Endodermal cell (in vitro differentiated cells): ENCODE data around the gene TMEM109. TPM values are rescaled to one million over a fixed set of nuclear protein-coding genes. Genes with fewer than 3 reads are reported as not detected.

ENCODE experiments used
- DNase-seq: peaks from one replicate; pipeline ENCODE4 v3.0.0-alpha.2; 2017
- H3K27ac ChIP-seq: 2 replicates; pipeline ENCODE4 v1.5.1; 2013; ENCODE audit warnings: mild to moderate bottlenecking, low read depth, low read length, moderate library complexity
- H3K27me3 ChIP-seq: 2 replicates; pipeline ENCODE4 v1.6.1; 2013; ENCODE audit warnings: mild to moderate bottlenecking, low read length, moderate library complexity; ENCODE audit not compliant: insufficient read depth, control insufficient read depth, poor library complexity, severe bottlenecking
- H3K36me3 ChIP-seq: 2 replicates; pipeline ENCODE4 v1.7.0; 2013; ENCODE audit warnings: mild to moderate bottlenecking, low read length, moderate library complexity; ENCODE audit not compliant: control insufficient read depth, insufficient read depth
- H3K4me1 ChIP-seq: one replicate; pipeline ENCODE4 v1.7.0; 2013; ENCODE audit warnings: low read length; ENCODE audit not compliant: control insufficient read depth, insufficient read depth
- H3K4me3 ChIP-seq: 2 replicates; pipeline ENCODE4 v1.5.1; 2013; ENCODE audit warnings: mild to moderate bottlenecking, low read length, moderate library complexity
- H3K9ac ChIP-seq: 2 replicates; pipeline ENCODE4 v1.6.1; 2013; ENCODE audit warnings: mild to moderate bottlenecking, low read length, moderate library complexity; ENCODE audit not compliant: poor library complexity, severe bottlenecking; ENCODE audit errors: extremely low read depth
- H3K9me3 ChIP-seq: 2 replicates; pipeline ENCODE4 v1.6.1; 2013; ENCODE audit warnings: mild to moderate bottlenecking, low read length, moderate library complexity; ENCODE audit not compliant: control insufficient read depth
- H3K27ac Mint-ChIP-seq: 2 replicates; pipeline ENCODE4 v1.8.0; 2020; ENCODE audit warnings: mixed read lengths
- H3K27me3 Mint-ChIP-seq: 2 replicates; pipeline ENCODE4 v1.8.0; 2021; ENCODE audit warnings: mild to moderate bottlenecking, mixed read lengths; ENCODE audit not compliant: insufficient read depth
- H3K36me3 Mint-ChIP-seq: 2 replicates; pipeline ENCODE4 v1.8.0; 2020; ENCODE audit warnings: low read depth, mixed read lengths
- H3K4me1 Mint-ChIP-seq: 2 replicates; pipeline ENCODE4 v1.8.0; 2020; ENCODE audit warnings: mixed read lengths
- H3K4me3 Mint-ChIP-seq: 2 replicates; pipeline ENCODE4 v1.8.0; 2020; ENCODE audit warnings: mild to moderate bottlenecking, moderate library complexity, mixed read lengths
- H3K9me3 Mint-ChIP-seq: 2 replicates; pipeline ENCODE4 v1.8.0; 2020; ENCODE audit warnings: mild to moderate bottlenecking, mixed read lengths
- CTCF ChIP-seq: fragments of 200-600 bp; sonication (generic); conservative IDR thresholded peaks from 2 replicates; pipeline ENCODE4 v1.5.0; 2021; ENCODE audit warnings: antibody characterized with exemption, mild to moderate bottlenecking
- WGBS, 2 experiments: methylation state at CpG; one replicate each; pipeline versions ENCODE4 v1.1.5 to v1.1.7; 2013; ENCODE audit warnings: missing lambda C conversion rate in 2 of 2, mixed read lengths in 1 of 2; ENCODE audit not compliant: insufficient coverage in 1 of 2, insufficient read length in 1 of 2; 5-methylcytosine and 5-hydroxymethylcytosine counted together
- long read RNA-seq, 4 experiments: library from polyadenylated mRNA in 2 of 4; library from RNA in 1 of 4; library from capped mRNA in 1 of 4; stranded (forward) in 3 of 4; unstranded in 1 of 4; transcript quantifications; one replicate each; pipeline ENCODE4 v2.0.0, GENCODE V29; 2020 to 2021; ENCODE audit warnings: inconsistent platforms in 1 of 4
- polyA plus RNA-seq, 2 experiments: library from polyadenylated mRNA; stranded (reverse); fragments of 50-300 nt; gene quantifications; one replicate each; pipeline ENCODE4 v1.2.3, GENCODE V29; 2013
- total RNA-seq, 2 donors: library from RNA; stranded (reverse); fragmentation: NEBNext Ultra II Directional in 1 of 2; extraction: Animal tissue kit (Norgen Biotek cat#: 25700) in 1 of 2; gene quantifications; 2 replicates in 1 of 2; 3 replicates in 1 of 2; pipeline ENCODE4 v1.2.1, GENCODE V29; 2021

Gene TMEM109, protein sequence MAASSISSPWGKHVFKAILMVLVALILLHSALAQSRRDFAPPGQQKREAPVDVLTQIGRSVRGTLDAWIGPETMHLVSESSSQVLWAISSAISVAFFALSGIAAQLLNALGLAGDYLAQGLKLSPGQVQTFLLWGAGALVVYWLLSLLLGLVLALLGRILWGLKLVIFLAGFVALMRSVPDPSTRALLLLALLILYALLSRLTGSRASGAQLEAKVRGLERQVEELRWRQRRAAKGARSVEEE
- total RNA-seq = 10 to 100 TPM; 41.4 to 56.8 TPM
- 57.8 TPM for polyA plus RNA-seq (2013, experiment 1 of 2)
- polyA plus RNA-seq (2013, experiment 2 of 2) = 55.8 TPM
- long read RNA-seq, experiment 1, transcript TMEM109-201 (4 exons, 2,413 nt) = major isoform, 18 of 30 reads
- long read RNA-seq, experiment 1, partial matches to known transcripts = 10 of 30 reads
- long read RNA-seq, experiment 1, other reads (novel, unspliced or antisense) = 0 of 30 reads
- long read RNA-seq, experiment 2, transcript TMEM109-201 (4 exons, 2,413 nt) = major isoform, 124 of 128 reads
- long read RNA-seq, experiment 2, partial matches to known transcripts = 1 of 128 reads
- long read RNA-seq, experiment 2, other reads (novel, unspliced or antisense) = 2 of 128 reads
- long read RNA-seq, experiment 3, transcript TMEM109-201 (4 exons, 2,413 nt) = major isoform, 127 of 141 reads
- long read RNA-seq, experiment 3, partial matches to known transcripts = 8 of 141 reads
- long read RNA-seq, experiment 3, other reads (novel, unspliced or antisense) = 3 of 141 reads
- long read RNA-seq, experiment 4, transcript TMEM109-201 (4 exons, 2,413 nt) = major isoform, 40 of 41 reads
- long read RNA-seq, experiment 4, partial matches to known transcripts = 1 of 41 reads
- long read RNA-seq, experiment 4, other reads (novel, unspliced or antisense) = 0 of 41 reads

GRCh38 chr11:60913793-60914632, at the start of gene TMEM109:
TMEM109 (plus strand) TSS chr11:60914158; CDS start chr11:60919694, 5,536 bp downstream.
- DNase-seq = peak; percentile 96
- H3K27me3 ChIP-seq = peaks cover 11% of the 10 kb centered on the region
- peak within 1 kb of the TSS; percentile 92 for H3K4me3 ChIP-seq
- Mint-ChIP-seq H3K4me1 (peaks cover 43% of the 10 kb centered on the region), H3K4me3 (peak within 1 kb of the TSS; percentile 84), H3K9me3 (no peaks in the 10 kb centered on the region), H3K27ac (peak within 1 kb of the TSS; percentile 92), H3K36me3 (peaks cover 2% of the 10 kb centered on the region), H3K27me3 (peaks cover 35% of the 10 kb centered on the region)
- no peak for TF ChIP-seq CTCF
- 0% methylated on average over 21 to 70 of the region's 70 CpGs for WGBS, 2 experiments
- H3K36me3 ChIP-seq = no peaks in the 10 kb centered on the region
- H3K9ac ChIP-seq = peak within 1 kb of the TSS; percentile 78
- peak within 1 kb of the TSS; percentile 81 for H3K27ac ChIP-seq
- no peaks in the 10 kb centered on the region for H3K9me3 ChIP-seq
- peaks cover 12% of the 10 kb centered on the region for H3K4me1 ChIP-seq

DNA sequence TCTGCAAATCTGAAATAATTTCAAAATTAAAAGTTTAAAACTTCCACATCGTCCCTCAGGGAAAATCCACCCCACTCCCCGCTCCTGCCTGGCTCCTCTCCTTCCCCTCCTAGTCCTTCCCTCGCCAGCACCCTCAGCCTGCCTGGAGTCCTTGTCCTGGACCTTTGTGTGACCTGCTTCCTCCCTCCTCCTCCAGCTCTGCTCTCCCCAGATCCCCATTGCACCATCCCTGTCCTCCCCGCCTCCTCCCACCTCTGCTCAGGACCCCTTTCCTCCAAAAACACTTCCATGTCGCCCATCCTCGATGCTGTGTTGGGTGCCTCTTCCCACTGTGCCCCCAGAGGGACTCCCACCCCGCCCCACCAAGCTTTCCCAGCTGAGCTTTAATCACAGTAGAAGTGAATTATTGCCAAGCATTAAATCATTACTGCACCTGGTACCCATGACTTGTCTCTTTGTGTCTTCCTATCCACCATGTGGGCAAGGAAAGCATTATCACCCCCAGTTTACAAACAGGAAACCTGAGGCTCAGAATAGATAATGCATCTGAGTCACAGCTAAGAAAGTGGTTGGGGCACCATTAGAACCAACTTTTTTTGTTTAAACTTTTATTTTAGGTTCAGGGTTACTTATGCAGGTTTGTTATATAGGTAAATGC, 49.0 kb upstream of the TMEM109 start:
- TF ChIP-seq CTCF = no peak
- peaks cover 2% of the 10 kb centered on the region for H3K9me3 Mint-ChIP-seq
- H3K36me3 ChIP-seq = no peaks in the 10 kb centered on the region
- H3K27ac ChIP-seq = no peak overlapping the region
- no peaks in the 10 kb centered on the region for H3K27me3 ChIP-seq
- no peak for DNase-seq
- H3K9ac ChIP-seq = no peak overlapping the region
- no peaks in the 10 kb centered on the region for H3K36me3 Mint-ChIP-seq
- no peaks in the 10 kb centered on the region for H3K4me1 ChIP-seq
- H3K27ac Mint-ChIP-seq = no peak overlapping the region
- no peaks in the 10 kb centered on the region for H3K9me3 ChIP-seq
- no peak overlapping the region for H3K4me3 Mint-ChIP-seq
- 86 to 97% methylated on average over 5 to 7 of the region's 7 CpGs for WGBS, 2 experiments
- no peak overlapping the region for H3K4me3 ChIP-seq
- H3K27me3 Mint-ChIP-seq = peaks cover 1% of the 10 kb centered on the region
- H3K4me1 Mint-ChIP-seq = no peaks in the 10 kb centered on the region
